HG02623 (cell line): ENCODE data around the gene LAMC2.

ENCODE experiments used
- ATAC-seq: cut with Tn5 transposase; IDR thresholded peaks from one replicate; pipeline ENCODE4 v1.9.1; 2021; ENCODE audit warnings: moderate library complexity; ENCODE audit not compliant: unreplicated experiment

The LAMC2 gene

DNA sequence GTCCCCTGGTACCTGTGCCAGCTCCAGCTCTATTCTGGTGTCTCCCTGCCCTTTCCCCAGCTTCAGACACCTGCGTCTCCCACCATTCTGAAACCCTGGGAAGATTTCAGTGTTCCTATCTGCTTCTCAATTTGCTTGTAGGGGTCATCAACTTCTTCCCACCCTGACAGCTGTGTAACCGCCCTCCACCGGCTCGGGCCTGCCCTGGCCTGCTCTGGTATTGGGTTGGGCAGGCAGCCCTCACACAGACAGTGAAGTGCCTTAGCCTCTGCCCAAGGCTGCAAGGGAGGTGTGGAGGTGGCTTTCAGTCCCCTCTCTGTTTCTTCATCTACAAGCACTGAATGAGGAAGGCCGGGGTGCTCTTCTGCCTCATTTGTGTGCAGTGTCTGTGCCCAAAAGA lies 97.2 kb downstream of the LAMC2 start:
- no peak for ATAC-seq

DNA sequence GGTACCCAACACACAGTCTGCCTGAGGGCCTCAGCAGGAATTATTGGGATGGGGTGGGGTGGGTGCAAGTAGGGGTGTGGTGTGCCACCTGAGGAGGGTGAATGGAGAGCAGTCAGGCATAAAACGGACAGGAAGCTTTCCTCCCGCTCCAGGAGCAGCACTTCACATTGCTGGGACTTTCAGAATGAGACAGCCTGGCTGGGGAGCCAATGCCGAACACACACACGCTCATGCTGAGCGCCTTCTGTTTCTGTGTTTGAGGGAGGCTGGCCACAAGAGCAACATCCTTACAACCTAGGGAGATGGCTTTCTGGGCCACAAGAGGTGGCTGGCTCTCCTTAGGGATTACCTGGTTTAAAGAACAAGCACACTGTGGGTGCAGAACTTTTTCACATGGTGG lies 98.0 kb downstream of the LAMC2 start:
- ATAC-seq, result no peak

DNA sequence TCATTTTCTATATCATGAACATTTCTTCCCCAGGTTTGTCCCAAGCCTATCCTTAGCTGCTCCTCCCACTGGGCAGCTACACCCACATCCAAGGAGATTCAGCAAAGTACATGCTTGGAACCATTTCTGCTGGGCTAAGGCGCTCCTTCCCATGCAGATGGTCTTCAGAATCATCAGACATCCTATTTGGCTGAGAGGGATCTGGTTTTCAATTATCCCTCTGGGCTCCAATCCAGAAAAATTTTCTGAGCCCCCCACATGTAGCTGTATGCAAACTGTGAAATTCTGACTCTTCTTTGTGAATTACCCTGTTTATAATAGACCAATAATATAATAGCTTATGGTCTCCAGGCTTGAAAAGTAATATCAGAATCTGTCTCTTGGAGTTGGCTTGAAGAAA lies 99.2 kb downstream of the LAMC2 start:
- no peak for ATAC-seq

DNA sequence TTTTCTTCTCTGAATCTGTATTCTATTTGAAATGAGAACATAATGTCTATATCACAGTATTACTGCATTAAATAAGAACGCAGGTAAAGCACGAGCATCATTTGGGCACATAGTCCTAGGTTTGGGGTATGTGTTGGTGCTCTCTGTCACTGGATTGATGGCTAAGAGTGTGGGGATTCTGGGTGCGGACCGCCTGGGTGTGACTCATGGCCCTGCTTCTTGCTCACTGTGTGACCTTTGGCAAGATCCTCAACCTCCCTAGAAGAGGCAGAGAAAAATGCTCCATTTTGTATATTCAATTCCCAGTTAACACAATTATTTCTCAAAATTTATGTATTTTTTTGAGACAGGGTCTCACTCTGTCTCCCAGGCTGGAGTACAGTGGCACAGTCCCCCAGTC lies 99.7 kb downstream of the LAMC2 start:
- no peak for ATAC-seq

DNA sequence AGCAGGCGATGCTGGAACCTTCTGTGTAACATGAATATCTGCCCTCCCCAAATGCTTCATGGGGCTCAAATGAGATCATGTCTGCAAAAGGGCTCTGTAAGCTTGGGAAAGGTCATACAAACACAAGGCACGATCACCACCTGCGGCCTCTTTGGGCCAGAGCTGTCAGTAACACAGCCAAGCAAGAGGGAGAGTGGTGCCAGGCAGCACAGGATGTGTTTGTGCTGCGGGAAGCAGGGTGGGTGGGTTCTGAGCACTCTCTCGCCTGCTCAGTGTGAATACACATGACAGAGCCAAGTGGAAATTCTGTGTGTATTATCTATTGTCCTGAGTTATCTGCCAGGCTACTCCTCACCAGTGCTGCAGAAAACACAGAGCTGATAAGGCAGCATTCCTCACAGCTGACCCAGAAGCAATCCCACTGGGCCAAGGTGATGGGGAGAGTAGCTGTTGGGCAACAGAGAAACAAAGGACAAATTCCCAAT lies 101.2 kb downstream of the LAMC2 start:
- no peak for ATAC-seq

DNA sequence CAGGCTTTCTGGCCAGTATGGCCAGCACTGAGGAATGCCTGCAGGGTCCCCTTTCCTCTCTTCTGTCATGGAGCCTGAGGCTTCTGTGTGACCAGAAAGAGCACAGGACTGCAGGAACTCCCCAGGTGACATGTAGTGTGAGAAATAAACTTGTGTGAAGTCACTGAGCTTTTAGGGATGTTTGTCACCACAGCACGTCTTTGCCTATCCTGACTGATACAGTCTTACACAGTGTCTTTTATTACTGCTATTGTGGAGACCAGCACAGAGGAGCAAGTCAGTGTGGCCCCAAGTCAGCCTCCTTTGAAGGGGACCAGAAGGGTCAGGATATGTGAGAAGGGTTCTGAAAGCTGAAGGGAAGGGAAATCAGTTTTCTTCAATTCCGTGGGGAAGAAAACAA lies 102.5 kb downstream of the LAMC2 start:
- ATAC-seq, result no peak

DNA sequence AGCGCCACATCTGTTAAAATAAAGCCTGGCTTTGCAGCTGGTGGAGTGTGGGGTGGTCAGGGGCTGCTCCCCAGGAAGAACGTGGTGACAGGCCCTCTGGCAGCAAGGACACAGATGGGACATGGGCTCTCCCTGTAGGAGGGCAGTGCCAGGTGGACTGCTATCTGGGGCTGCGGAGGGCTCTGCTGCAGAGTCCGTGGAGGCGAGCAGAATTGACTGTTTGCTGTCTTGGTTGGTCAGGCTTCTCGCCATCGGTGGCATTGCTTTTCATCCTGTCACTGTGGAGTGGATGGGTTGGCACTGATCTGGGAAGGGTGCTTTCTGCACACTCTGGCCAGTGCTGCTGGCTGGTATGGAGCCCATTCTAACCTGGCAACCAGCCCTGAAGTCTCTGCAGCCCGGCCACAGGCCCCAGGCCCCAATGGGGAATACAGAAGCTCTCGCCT lies 103.0 kb downstream of the LAMC2 start:
- ATAC-seq, result no peak

DNA sequence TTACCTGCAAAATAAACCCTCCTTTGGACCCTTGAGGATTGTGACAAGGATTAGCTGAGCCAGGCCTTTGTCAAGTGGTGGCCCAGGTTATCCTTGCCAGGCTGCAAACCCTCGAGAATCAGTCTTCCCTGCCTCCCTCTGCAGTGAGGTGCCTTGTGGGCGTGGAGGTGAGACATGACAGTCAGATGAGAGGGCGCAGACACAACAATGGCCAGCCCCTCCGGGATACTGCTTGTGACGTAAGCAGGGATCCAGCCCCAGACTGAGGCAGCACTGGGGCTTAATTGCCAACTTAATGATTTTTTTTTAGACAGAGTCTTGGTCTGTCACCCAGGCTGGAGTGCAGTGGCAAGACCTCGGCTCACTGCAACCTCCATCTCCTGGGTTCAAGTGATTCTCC lies 104.6 kb downstream of the LAMC2 start:
- no peak for ATAC-seq

DNA sequence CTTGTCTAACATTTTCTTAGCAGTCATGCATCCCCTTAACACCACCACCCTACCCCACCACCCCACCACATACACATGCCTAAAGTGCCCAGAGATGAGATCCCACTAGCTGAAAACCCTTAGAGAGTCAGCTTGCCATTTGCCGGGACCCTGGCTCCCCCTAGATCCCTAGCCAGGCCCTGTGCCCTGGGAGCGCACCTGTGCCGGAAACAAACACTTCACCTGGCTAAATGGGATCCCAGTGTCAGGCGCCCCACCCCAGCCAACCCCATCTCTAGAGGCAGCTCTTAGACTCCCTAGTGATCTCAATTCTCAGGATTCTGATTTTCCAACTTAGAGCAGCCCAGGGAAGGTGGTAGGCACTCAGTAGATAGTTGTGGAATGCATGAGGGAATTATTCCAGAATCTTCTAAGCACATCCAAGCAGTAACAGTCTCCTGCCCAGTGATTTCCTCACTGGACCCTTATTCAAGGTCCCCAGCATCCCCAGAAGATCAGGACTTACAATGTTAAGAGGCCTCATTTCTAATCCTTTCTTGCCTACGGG lies 105.2 kb downstream of the LAMC2 start:
- ATAC-seq, result no peak

DNA sequence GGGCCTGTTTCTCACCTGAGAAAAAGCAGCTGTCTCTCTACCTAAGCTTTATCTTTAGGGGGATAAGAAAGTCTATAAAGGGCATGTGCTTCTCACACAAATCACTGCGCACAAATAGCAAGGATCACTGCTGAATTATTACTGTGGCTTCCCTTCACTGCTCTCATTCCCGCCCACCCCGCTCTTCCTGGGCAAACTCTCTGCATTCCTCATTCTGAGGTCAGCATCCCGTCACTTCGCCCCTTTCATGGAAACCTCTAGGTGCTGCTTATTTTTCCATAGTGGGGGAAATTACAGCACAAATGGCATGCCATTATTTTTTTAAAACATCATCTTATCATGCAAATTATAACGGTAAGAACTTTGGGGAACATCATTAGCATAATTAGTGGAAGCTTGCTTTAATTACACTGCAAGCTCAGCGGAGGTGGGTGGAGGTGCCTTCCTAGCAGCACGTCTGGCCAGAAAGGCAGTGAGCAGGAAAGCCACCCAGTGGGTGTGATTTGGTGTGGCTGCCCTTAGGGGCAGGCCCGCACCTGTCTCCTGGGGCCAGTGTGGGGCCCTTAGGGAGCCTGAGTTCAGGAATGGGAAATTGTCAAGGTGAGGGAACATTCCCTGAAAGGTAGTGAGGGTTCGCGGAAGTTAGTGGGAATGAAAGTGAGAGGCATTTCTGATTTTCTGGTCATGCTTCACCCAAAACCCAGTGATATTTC lies 105.9 kb downstream of the LAMC2 start:
- ATAC-seq, result no peak

DNA sequence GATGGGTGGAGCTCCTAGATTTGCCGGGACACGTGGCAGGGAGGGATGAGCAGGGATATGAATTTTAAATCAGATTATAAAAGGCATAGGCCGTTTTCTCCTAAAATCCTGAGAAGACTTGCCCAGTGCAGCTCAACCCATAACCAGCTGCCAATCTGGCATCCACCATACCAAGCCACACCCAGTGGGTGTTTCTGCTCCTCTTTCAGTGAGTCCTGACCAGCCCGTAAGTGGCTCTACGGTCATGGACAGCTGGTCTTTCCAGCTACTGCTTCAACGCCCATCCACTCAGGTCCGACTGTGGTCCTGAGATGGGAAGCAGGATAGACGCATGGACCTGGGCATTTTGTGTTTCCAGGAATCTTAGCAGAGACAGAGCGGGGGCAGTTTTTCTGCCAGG lies 107.2 kb downstream of the LAMC2 start:
- ATAC-seq, result no peak

DNA sequence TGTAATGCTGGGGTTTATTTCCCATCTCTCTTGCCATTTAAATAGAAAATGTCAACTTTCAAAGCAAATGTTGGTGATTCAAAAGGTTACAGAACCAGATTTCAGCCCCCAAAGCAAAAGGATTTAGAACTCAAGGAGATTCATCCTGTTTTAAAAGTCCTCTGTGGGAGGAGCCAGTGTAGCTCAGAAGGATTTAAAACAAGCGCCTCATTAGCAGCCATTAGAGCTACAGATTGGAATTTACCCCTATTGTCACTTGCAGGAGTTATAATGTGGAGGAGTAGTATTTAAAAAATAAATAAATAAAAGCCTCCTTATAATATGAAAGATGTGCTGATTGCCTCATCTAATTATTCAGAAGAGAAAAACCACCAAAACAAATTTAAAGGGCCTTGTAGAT lies 107.8 kb downstream of the LAMC2 start:
- ATAC-seq, result no peak
